ENCODE data around the gene MOCS1.

Gene MOCS1

DNA sequence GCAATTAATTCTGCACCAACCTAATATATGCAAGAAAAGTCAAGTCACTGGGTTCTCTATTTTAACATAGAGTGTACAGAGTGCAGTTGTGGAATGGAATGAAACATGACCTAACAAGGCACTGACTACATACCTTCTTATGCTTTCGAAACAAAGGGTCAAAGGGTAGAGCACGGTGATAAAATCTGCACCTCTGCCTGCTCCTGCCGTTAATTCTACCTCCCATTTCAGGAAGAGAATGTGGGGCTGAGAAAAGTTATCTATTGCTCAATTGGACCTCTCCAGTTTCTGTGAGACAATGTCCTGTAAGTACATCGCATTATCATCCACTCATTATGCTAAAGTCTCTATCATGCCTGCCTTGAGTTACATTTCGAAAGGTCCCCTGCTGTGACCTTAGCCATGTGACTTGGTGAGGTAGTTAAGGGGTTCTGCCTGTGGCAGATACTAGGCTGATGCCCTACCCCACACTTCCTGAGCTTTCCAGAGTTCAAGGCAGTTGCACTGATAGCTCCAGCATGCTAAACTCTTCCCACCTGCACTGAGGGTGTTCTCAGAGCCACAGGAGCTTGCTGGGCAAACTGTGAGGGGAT lies 14.0 kb upstream of the MOCS1 start:
- no peak for DNase-seq (ENCODE audit: low read depth in 2 of 2)

DNA sequence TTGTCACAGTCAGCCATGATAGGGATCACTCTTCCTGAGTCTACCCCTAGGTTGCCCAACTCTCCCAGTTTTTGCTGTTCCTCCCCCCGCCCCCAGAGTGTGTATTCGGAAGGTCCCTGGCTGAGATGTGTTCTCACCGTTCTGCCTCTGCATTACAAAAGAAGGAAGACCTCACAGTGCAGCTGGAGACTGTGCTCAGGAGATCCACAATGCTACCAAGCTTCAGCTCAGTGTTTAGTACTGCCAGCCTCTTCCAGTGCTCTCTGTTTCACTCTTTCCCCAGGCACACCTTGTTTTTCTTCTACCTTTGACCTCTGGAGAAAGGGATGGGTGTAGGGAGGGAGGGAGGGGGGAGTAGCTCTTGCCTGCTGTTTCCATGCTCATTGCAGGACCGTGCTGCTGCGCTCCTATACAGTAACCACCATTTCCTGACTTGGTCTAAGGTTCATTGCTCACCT lies 13.4 kb upstream of the MOCS1 start:
- no peak for DNase-seq (ENCODE audit: low read depth in 2 of 2)

DNA sequence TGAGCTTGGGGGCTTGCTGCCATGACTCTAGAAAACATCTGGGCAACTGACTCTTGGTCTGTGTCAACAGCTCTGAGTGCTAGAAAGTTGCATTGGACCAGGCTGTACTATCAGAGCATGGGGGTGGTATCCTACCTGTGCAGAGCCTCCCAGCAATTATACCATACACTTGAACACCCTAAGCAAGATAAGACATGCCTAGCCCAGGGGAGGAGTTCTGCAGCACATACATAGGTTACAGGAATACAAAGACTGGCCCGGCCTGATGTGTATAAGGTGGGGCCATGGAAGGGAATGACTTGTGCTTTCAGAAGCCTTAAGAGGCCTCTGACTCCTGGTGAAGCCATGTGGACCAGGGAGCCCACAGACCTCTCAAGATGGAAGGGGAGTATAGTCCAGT lies 11.4 kb upstream of the MOCS1 start:
- no peak for DNase-seq (ENCODE audit: low read depth in 2 of 2)

DNA sequence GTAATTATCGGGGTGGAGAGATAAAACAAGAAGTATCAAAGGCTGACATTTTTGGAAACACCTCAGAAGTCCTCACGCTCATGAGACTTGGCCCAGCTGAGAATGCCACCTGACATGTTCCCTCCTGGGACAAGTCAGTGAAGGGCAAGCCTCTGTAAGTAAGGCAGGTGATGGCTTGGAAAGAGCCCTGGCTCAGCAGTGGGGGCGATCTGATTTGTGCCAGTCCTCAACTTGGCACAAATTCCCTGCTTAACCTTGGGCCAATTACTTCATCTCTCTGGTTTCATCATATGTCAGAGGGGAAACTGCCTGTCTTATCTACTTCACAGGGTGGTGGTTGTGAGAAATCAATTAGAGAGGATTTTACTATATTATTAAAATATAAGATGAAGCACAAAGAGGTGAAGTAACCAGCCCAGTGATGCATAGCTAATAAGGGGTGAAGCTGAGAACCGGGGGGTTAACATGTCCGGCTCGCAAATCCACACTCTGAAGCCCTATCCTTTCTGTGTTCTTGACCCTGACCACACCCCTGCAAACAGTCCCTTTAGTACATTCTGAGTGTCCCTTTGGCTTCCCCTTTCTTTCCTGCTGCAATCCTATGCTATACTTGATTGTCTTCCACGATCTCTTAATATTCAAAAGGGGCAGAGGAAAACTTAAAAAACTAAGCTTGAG lies 8.8 kb upstream of the MOCS1 start:
- DNase-seq (ENCODE audit: low read depth in 2 of 2) = no peak

DNA sequence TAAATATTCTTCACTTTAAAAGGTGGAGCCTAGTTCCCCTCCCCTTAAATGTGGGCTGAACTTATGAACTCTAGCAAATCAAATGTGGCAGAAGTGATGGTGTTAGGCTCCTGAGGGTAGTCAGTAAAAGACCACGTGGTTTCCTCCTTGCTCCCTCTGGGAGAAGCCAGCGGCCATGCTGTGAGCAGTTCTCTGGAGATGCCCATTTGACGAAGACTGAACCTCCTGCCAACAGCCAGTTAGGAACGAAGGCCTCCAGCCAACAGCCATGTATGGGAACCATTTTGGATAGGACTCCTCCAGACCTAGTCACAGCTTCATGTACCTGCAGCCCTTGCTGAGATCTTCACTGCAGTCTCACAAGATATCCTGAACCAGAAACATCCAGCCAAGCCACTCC lies 7.6 kb upstream of the MOCS1 start:
- DNase-seq (ENCODE audit: low read depth in 2 of 2) = no peak

DNA sequence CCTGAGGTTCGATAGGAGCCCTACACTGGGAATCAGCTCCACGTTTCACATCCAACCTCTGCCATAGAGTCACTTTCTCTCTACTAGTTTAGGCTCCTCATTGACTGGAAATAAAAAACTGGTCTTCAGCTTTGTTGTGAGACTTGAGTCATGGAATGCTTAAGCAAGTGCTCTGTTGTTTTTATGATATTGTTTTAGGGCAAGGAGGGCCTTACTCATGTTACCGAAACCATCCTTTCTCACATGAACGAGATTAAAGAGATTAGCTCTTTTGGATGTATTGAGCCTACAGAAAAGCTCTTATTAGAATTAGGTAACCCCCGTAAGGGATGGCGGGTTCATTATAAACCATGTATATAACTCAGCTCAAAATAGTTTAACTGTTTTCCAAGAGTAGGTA lies 6.9 kb upstream of the MOCS1 start:
- DNase-seq (ENCODE audit: low read depth in 2 of 2) = no peak

DNA sequence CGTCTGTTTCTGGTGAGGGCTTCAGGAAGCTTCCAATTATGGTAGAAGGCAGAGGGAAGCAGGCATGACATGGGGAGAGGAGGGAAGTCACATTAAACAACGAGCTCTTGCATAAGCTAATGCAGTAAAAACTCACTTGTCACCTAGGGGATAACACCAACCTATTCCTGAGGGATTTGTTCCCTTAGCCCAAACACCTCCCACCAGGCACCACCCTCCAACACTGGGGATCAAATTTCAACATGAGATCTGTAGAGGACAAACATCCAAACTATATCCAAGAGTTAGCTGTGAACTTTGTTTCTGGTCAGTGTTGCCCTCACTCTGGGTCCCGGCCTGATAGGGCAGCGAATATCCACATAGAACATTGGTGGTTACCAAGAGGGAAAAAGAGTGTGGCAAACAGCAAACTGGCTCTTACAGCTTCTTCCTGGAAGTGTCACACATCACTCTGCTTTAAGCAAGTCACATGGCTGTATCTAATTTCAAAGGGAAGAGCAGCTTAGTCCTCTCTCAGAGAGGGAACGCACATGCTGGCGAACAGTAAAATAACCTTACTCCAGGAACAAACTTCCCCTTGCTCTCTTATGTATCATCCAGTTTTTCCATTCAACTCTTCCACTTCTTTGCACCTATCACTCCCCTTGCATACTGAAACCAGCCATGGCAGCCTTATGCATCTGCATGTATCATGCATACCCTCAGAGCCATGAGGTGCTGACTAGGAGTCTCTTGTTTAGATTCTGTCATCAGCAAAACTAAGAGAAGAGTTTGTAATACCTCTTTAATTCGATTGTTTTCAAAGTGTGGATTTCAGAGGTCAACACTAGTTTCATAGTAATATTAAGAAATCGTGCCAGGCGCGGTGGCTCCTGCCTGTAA lies 4.8 kb upstream of the MOCS1 start:
- no peak for DNase-seq (ENCODE audit: low read depth in 2 of 2)

DNA sequence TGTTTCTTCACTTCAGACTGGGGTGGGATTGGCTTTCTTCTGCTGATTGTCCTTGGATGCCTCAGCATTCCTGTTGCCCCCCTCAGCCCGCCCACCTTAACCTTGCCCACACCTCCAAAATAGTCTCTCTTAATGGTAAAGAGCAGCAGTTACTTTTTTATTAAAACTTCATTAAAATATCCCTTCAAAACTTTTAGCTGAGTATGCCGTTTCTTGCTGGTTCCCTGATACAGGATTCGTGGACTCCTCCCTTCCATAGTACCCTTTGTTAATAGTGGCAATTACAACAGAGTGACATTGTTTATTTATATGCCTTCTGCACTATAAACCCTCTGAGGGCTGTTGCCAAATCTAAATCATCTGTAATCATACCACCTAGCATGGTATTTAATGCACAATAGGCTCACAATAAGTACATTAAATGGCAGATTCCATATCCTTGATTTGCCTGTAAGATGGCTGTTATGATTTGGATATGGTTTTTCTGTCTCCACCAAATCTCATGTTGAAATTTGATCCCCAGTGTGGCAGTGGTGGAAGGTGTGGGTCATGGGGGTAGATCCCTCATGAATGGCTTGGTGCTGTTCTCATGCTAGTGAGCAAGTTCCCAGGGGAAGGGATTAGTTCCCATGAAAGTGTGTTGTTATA lies 3.5 kb upstream of the MOCS1 start:
- DNase-seq (ENCODE audit: low read depth in 2 of 2) = no peak

DNA sequence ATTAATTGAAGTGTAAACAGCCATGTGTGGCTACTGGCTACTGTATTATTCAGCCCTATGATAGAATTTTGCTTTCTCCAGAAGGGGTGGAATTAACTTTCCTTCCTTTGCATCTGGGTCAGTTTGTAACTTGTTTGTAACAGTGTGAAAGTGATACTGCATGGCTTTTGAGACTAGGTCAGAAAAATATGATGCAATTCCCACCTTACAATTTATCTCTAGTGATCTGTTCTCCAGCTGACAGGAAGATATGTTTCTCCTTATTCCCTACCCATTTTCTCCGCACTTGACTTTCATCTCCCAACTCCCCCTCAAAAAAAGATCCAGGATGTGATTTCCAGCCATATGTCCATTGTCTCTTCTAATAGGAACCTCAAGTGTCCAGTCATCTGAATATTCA lies 2.6 kb upstream of the MOCS1 start:
- no peak for DNase-seq (ENCODE audit: low read depth in 2 of 2)

DNA sequence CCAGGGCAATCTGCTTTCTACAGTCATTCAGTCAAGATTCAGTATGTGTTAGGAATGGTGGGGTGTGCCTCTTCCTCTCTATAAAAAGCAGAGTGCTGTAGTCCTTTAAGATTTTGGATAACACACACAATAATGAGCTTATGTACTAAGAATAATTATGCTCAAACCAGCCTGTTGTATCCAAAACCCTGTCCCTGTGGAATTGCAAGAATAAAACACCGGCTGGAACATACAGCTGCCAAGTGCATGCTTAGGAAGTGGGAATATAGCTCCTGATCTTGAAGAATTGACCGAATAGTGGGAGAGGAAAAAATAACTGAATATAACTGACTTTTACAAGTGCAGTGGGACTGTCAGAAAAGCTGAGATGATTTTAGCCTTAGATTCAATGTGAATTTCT lies 979 bp upstream of the MOCS1 start:
- DNase-seq (ENCODE audit: low read depth in 2 of 2) = no peak

DNA sequence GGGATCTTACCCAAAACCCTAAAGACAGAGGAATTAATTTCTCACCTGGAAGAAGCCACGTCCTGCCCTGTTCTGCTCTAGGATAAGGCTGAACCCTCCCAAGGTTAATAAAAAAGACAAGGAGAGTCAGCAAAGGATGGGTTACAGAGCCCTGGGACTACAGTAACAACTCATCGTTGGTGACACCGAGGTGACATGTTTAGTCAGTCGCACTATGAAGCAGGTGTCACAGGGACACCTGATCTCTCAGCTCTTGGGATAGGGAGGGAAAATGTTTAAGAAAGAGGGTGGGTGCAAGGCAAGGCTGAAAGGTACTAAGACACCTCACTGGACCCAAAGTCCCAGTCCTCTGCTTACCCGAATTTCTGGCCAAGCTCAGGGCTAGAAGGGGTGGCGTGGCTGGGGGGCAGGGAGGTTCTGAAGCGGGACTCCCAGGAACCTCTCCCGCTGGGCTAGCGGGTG lies 562 bp downstream of the MOCS1 start:
- no peak for DNase-seq (ENCODE audit: low read depth in 2 of 2)

DNA sequence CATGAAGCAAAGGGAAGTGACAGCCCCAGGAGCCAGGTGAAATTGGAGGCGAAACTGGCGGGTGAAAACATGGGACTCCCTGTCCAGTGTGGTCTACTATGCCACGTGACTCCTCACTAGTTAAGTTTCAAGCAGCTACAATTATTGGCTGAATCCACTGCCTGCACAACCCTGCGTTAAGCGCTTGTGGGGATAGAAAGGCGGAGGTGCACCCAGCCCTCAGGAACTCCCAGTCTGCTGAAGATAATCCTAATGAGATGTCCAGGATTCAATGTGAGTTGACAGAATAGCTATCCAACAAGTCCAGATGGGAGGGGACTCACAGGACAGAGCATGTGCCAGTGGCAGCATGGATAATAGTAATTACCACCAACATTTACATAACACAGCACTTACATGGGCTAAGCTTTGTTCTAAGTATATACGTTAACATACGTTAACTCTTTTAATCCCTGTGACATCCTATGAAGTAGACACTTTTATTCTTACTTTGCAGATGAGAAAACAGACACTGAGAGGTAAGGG lies 1.8 kb downstream of the MOCS1 start:
- no peak for DNase-seq (ENCODE audit: low read depth in 2 of 2)

DNA sequence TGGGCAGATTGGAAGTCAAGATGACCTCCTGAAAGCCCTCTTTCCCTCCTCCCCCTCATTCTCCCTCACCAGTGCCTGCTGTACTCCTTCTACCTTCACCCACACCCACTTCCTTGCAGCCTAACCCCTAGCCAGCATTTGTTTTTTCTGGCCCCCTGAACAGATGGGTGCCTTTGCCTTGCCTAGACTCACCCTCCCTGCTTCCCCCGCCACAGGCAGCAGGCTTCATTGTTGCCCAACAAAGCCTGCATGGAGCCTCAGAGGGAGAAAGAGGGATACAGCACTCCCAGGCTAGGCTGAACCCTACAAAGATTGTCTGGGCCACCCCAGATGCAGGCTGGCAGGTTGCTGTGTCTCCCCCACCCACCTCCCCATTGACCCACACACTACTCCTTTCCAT lies 2.7 kb downstream of the MOCS1 start:
- no peak for DNase-seq (ENCODE audit: low read depth in 2 of 2)

DNA sequence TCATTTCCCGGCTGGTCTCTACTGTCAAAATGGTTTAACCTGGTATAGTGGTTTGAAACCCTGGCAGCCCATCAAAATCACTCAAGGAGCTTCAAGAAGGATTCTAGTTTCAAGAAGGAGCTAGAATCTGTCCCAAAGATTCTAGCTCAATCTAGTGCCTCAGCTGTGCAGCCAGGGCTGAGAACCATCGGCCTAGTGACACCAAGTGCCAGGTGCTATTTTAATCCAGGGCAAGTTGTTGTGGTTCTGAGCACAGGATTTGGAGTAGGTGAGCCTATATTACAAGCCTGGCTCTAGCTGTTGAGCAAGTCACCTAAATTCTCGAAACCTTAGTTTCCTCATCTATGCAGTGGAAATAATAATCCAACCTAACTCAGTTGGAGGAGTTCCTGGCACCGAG lies 3.7 kb downstream of the MOCS1 start:
- DNase-seq (ENCODE audit: low read depth in 2 of 2) = no peak

DNA sequence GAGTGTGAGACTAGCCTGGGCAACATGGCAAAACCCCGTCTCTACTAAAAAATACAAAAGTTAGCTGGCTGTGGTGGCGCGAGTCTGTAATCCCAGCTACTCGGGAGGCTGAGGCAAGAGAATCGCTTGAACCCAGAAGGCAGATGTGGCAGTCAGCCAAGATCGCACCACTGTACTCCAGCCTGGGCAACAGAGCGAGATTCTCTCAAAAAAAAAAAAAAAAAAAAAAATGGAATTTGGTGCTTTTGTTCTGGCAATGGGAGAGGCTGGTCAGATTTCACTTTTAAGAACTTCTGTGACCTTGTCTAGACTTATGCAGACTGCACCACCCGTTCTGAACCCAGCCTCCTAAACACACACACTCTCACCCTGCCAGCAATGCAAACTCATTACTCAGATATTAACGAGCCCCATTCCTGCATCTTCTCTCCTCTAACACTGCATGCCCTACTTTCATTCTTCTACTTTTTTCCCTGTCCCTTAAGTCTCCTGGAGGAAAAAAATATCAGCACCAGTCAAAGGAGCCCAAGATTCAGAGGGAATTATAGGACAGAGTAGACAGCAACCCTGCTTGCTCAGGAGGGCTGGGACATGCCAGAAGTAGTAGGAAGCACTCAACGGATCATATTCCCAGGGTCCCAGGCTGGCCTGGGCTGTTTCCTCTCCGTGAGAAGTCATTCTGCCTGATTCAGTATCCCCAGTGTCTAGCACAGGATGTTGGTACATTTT lies 4.4 kb downstream of the MOCS1 start:
- DNase-seq (ENCODE audit: low read depth in 2 of 2) = no peak

DNA sequence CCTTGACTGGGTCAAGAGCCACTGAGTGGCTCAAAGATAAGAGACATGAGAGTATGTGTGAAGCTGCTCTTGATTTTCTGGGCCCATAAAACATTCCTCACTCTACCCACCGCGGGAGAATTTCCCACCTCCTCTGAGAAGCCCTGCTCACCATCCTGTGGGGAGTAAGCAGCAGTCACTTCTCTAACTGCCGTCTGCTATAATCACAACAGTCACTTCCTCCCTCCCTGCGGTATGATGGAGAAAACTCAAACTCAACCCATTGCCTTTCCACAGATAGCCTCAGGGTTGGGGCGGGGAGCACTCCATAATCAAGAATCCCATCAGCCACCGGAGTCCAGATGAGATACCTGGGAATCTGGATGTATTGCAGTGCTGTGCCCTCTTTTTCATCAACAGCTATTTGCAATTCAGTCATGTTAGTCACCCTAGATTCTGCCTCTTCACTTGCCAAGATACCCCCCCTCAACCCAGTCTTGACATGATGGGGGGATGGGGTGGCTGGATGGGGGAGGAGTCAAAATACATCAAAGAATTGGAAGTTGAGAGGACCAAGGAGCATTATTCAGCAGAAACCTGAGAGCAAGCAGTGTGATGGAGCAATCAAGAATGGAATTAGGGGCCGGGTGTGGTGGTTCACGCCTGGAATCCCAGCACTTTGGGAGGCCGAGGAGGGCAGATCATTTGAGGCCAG lies 5.1 kb downstream of the MOCS1 start:
- DNase-seq (ENCODE audit: low read depth in 2 of 2) = no peak

DNA sequence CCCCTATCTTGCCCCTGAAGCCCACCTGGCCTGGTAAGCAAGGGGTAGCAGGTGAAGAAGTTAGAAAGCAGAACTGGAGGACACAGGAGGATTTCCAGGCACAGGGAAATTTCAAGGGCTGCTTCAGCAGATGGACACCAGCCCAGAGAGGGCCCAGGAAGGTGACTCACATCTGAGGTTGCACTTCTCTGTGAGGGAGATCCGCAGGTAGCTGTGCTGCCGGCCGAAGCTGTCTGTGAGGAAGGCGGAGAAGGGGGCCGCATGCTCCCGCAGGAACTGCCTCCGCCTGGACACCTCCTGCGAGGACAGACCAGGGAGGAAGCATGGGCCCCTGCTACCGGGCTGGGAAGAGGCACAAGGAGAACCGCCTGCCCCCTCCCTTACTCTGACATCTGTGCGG lies 7.1 kb downstream of the MOCS1 start:
- no peak for DNase-seq (ENCODE audit: low read depth in 2 of 2)

DNA sequence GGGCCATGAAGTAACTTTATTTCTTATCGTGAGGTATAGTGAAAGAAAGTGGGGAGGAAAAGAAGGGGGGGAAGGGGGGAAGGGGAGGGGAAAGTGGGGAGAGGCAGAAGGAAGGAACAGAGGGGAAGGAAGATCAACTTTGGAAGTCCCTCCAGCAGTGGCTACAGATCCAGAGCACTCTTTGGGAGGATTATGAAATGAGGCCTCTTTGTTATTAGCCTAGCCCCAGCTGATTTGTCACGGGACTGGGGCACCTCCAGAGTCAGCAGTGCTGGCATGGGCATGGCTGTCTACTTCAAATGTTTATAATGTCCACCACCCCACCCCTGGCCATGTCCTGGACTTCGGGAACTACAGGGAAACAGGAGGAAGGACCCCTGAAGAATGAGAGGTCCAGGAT lies 7.6 kb downstream of the MOCS1 start:
- DNase-seq (ENCODE audit: low read depth in 2 of 2) = no peak

DNA sequence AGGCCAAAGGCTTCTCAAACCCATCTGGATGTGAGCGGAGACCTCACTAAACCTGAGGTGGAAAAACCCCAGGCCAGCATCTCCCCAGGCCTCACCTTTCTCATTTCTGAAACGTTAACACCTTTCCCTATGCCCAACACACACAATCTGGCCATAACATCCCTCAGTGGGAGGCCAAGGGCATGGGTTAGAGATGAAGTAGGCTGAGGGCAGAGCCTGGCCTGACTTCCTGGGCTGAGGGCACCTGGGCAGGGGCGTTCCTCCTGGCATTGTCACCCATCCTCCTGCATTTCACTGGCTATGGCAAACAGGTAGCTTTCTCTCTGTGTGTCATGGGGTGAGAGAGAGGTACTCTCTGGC lies 8.4 kb downstream of the MOCS1 start:
- DNase-seq (ENCODE audit: low read depth in 2 of 2) = no peak

DNA sequence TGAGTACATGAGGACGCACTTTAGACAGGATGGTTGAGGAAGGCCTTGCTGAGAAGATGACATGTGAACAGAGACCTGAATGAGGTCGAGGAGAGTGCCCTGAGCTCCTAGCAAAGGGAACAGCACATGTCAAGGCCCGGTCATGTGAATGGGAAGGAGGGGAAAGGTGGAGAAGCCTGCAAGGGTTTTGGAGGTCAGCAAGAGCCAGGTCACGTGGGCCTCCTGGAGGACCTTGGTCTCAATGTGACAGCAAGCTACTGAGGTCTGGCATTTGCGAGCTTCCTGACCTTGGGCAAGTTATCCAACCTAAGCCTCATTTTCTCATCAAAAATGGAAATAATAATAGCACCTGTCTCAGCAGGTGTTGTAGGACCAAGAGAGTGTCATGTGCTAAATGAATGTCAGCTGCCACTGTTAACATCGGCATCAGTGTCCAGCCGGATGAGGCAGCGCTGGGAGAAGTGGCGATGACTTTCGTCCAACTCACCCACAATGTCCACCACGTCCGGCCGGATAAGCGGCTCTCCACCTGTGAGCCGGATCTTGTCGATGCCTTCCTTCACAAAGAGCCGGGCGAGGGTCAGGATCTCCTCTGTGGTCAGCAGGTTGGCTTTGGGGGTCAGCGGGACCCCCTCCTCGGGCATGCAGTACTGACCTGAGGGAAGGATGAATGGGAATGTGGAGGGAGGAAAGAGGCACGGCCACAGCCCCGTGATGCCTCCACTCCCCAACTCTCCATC lies 8.9 kb downstream of the MOCS1 start:
- DNase-seq (ENCODE audit: low read depth in 2 of 2) = no peak
